Skeletal muscle tissue (tissue), 4 donors: Measurements from ENCODE around the gene SND1. TPM values are rescaled to one million over a fixed set of nuclear protein-coding genes. Genes with fewer than 3 reads are reported as not detected.
"Not testable (repeated sequence)": the region's sequence is repeated elsewhere in the genome, so short reads cannot be mapped to it uniquely, and the experiment has no call there.

Experiments used
- H3K27ac ChIP-seq: one replicate; pipeline ENCODE4 v1.7.0; 2013; ENCODE audit warnings: mild to moderate bottlenecking, low read depth, low read length, inconsistent platforms
- H3K27me3 ChIP-seq, 3 donors: one replicate each; pipeline ENCODE4 v1.7.0; 2013; ENCODE audit warnings: low read length in 3 of 3; ENCODE audit not compliant: control insufficient read depth in 3 of 3, insufficient read depth in 3 of 3
- H3K36me3 ChIP-seq, 3 donors: one replicate each; pipeline ENCODE4 v1.7.0; 2013; ENCODE audit warnings: low read length in 3 of 3; ENCODE audit not compliant: control insufficient read depth in 3 of 3, insufficient read depth in 3 of 3
- H3K4me1 ChIP-seq, 3 donors: one replicate each; pipeline ENCODE4 v1.7.0; 2013; ENCODE audit warnings: low read length in 3 of 3, mild to moderate bottlenecking in 3 of 3; ENCODE audit not compliant: control insufficient read depth in 3 of 3, insufficient read depth in 3 of 3
- H3K4me3 ChIP-seq, 3 donors: one replicate each; pipeline ENCODE4 v1.7.0; 2013; ENCODE audit warnings: low read length in 3 of 3
- H3K9ac ChIP-seq, 3 donors: one replicate each; pipeline ENCODE4 v1.7.0; 2013; ENCODE audit warnings: low read length in 3 of 3, mild to moderate bottlenecking in 3 of 3, moderate library complexity in 2 of 3, low read depth in 1 of 3
- H3K9me3 ChIP-seq, 3 donors: one replicate each; pipeline ENCODE4 v1.7.0; 2013; ENCODE audit warnings: low read length in 3 of 3; ENCODE audit not compliant: control insufficient read depth in 3 of 3
- total RNA-seq: library from RNA; depleted of rRNA; stranded (reverse); fragments of >200 nt; gene quantifications from one replicate; pipeline ENCODE4 v1.2.3, GENCODE V29; 2014
- donor health status: Osteomylitis.

SND1 gene
- total RNA-seq, 1 donor from 2014 or later, result 104 TPM

GRCh38 chr7:127667759-127668530 is 16.0 kb downstream of the SND1 start:
- H3K27ac ChIP-seq, result no peak overlapping the region
- H3K4me1 ChIP-seq, result no peaks in the 10 kb centered on the region
- H3K27me3 ChIP-seq, result no peaks in the 10 kb centered on the region
- no peak overlapping the region for H3K9ac ChIP-seq
- H3K9me3 ChIP-seq, result no peaks in the 10 kb centered on the region
- H3K36me3 ChIP-seq, result no peaks in the 10 kb centered on the region
- H3K4me3 ChIP-seq, result no peak overlapping the region

GRCh38 chr7:127671341-127671740 is 19.3 kb downstream of the SND1 start:
- no peak overlapping the region for H3K4me3 ChIP-seq
- H3K9me3 ChIP-seq, result no peaks in the 10 kb centered on the region
- peaks cover 0 to 6% (median 4%) of the 10 kb centered on the region in 3 donors for H3K4me1 ChIP-seq
- no peak overlapping the region for H3K27ac ChIP-seq
- H3K9ac ChIP-seq, result no peak overlapping the region
- H3K27me3 ChIP-seq, result no peaks in the 10 kb centered on the region
- no peaks in the 10 kb centered on the region for H3K36me3 ChIP-seq

GRCh38 chr7:127673902-127674301 is 21.9 kb downstream of the SND1 start:
- no peak overlapping the region for H3K27ac ChIP-seq
- no peak overlapping the region for H3K9ac ChIP-seq
- H3K9me3 ChIP-seq, result no peaks in the 10 kb centered on the region

GRCh38 chr7:127674361-127674760 is 22.4 kb downstream of the SND1 start:
- no peak overlapping the region for H3K4me3 ChIP-seq
- no peak overlapping the region for H3K27ac ChIP-seq

More at GRCh38 chr7:127673902-127674301, 21.9 kb downstream of the SND1 start:
- Histone ChIP-seq H3K36me3 (no peaks in the 10 kb centered on the region), H3K27me3 (no peaks in the 10 kb centered on the region), H3K4me1 (peaks cover 0 to 11% (median 8%) of the 10 kb centered on the region in 3 donors), H3K4me3 (no peak overlapping the region)

GRCh38 chr7:127674923-127675322 is 22.9 kb downstream of the SND1 start:
- H3K9me3 ChIP-seq, H3K27ac ChIP-seq, H3K4me3 ChIP-seq, H3K36me3 ChIP-seq, H3K9ac ChIP-seq, H3K27me3 ChIP-seq: not testable (repeated sequence)
- H3K4me1 ChIP-seq, result peaks cover 0 to 11% (median 8%) of the 10 kb centered on the region in 3 donors

More at GRCh38 chr7:127674361-127674760, 22.4 kb downstream of the SND1 start:
- H3K9me3 ChIP-seq, result no peaks in the 10 kb centered on the region
- no peak overlapping the region for H3K9ac ChIP-seq
- no peaks in the 10 kb centered on the region for H3K36me3 ChIP-seq
- peaks cover 0 to 11% (median 8%) of the 10 kb centered on the region in 3 donors for H3K4me1 ChIP-seq
- no peaks in the 10 kb centered on the region for H3K27me3 ChIP-seq

- peaks cover 0 to 11% (median 8%) of the 10 kb centered on the region in 3 donors for H3K4me1 ChIP-seq
- no peak overlapping the region for H3K4me3 ChIP-seq
- no peaks in the 10 kb centered on the region for H3K27me3 ChIP-seq
- H3K9me3 ChIP-seq, result no peaks in the 10 kb centered on the region
- H3K36me3 ChIP-seq, result no peaks in the 10 kb centered on the region
- H3K9ac ChIP-seq, result no peak overlapping the region
- no peak overlapping the region for H3K27ac ChIP-seq
Observed at GRCh38 chr7:127675721-127676120, 23.7 kb downstream of the SND1 start.

- Histone ChIP-seq H3K4me3 (no peak overlapping the region), H3K4me1 (peaks cover 0 to 11% (median 8%) of the 10 kb centered on the region in 3 donors), H3K36me3 (no peaks in the 10 kb centered on the region), H3K27me3 (no peaks in the 10 kb centered on the region), H3K9me3 (no peaks in the 10 kb centered on the region), H3K9ac (no peak overlapping the region), H3K27ac (no peak overlapping the region)
Observed at GRCh38 chr7:127677433-127678230, 25.6 kb downstream of the SND1 start.

- peaks cover 0 to 11% (median 8%) of the 10 kb centered on the region in 3 donors for H3K4me1 ChIP-seq
- H3K9me3 ChIP-seq, result no peaks in the 10 kb centered on the region
- H3K36me3 ChIP-seq, result no peaks in the 10 kb centered on the region
- no peaks in the 10 kb centered on the region for H3K27me3 ChIP-seq
- H3K4me3 ChIP-seq, result no peak overlapping the region
- H3K27ac ChIP-seq, result no peak overlapping the region
- H3K9ac ChIP-seq, result no peak overlapping the region
Observed at GRCh38 chr7:127678337-127678736, 26.3 kb downstream of the SND1 start.

GRCh38 chr7:127678947-127679346 is 27.0 kb downstream of the SND1 start:
- no peaks in the 10 kb centered on the region for H3K36me3 ChIP-seq
- no peaks in the 10 kb centered on the region for H3K27me3 ChIP-seq
- no peak overlapping the region for H3K9ac ChIP-seq
- no peaks in the 10 kb centered on the region for H3K9me3 ChIP-seq
- no peak overlapping the region for H3K27ac ChIP-seq
- no peak overlapping the region for H3K4me3 ChIP-seq
- peaks cover 0 to 9% (median 5%) of the 10 kb centered on the region in 3 donors for H3K4me1 ChIP-seq

- Histone ChIP-seq H3K9ac (no peak overlapping the region), H3K9me3 (no peaks in the 10 kb centered on the region), H3K27ac (no peak overlapping the region), H3K27me3 (no peaks in the 10 kb centered on the region), H3K4me3 (no peak overlapping the region), H3K4me1 (peaks cover 2 to 8% (median 6%) of the 10 kb centered on the region in 3 donors), H3K36me3 (no peaks in the 10 kb centered on the region)
Observed at GRCh38 chr7:127680983-127681382, 29.0 kb downstream of the SND1 start.
